Psoas muscle (tissue), 8 donors: ENCODE results near the gene MAPT. TPM values are rescaled to one million over a fixed set of nuclear protein-coding genes. Genes with fewer than 3 reads are reported as not detected.
"Not testable (repeated sequence)": the region's sequence is repeated elsewhere in the genome, so short reads cannot be mapped to it uniquely, and the experiment has no call there.

Experiments used
- ATAC-seq, 4 donors: fragments of 200-7000 bp; cut with Tn5 transposase; one replicate each; pipeline ENCODE4 v1.9.1; 2020; ENCODE audit warnings: moderate library complexity in 3 of 4, mild to moderate bottlenecking in 2 of 4
- DNase-seq, 2 donors: peaks; one replicate each; pipeline ENCODE4 v3.0.0-alpha.2; 2020
- H3K27ac ChIP-seq: fragments of 200-600 bp; one replicate; pipeline ENCODE4 v1.8.0; 2022
- H3K27me3 ChIP-seq, 3 donors: fragments of 200-600 bp in 1 of 3; one replicate each; pipeline versions ENCODE4 v1.6.1 to v1.8.0; 2013 to 2022; ENCODE audit warnings: low read length in 2 of 3, mild to moderate bottlenecking in 2 of 3, moderate library complexity in 1 of 3; ENCODE audit not compliant: insufficient read depth in 3 of 3
- H3K36me3 ChIP-seq, 2 donors: fragments of 200-600 bp in 1 of 2; one replicate each; pipeline versions ENCODE4 v1.6.1 to v1.8.0; 2013 to 2022; ENCODE audit warnings: low read depth in 1 of 2, mild to moderate bottlenecking in 1 of 2, moderate library complexity in 1 of 2; ENCODE audit not compliant: insufficient read depth in 1 of 2
- H3K4me1 ChIP-seq: fragments of 200-600 bp; one replicate; pipeline ENCODE4 v1.8.0; 2022
- H3K4me3 ChIP-seq: fragments of 200-600 bp; one replicate; pipeline ENCODE4 v1.8.0; 2022; ENCODE audit warnings: mild to moderate bottlenecking
- H3K9me3 ChIP-seq: fragments of 200-600 bp; one replicate; pipeline ENCODE4 v1.8.0; 2022
- WGBS, 3 donors: extraction: QIAGEN DNeasy Blood & Tissue Kit; methylation state at CpG; one replicate each; pipeline versions ENCODE4 v1.1.6 to v1.1.7; 2013; 5-methylcytosine and 5-hydroxymethylcytosine counted together
- intact Hi-C, 2 donors: fragments of 100-400 bp; cut with DNase I; formaldehyde crosslinking; loops; one replicate each; pipeline versions ENCODE4 v1.11.0 to v1.14.2; 2022
- polyA plus RNA-seq, 3 donors: library from polyadenylated mRNA; stranded (reverse); fragments of 200-250 nt; gene quantifications; one replicate each; pipeline ENCODE4 v1.2.3, GENCODE V29; 2013
- total RNA-seq, 4 donors: library from RNA; stranded (reverse); fragmentation: NEBNext Ultra II Directional in 2 of 4; extraction: Animal tissue kit (Norgen Biotek cat#: 25700) in 2 of 4; gene quantifications; one replicate each; pipeline versions ENCODE4 v1.2.1 to v1.2.4, GENCODE V29; 2021 to 2023
- TF ChIP-seq, protein P1 (sequence below): fragments of 200-600 bp; IDR thresholded peaks from one replicate; pipeline ENCODE4 v1.8.0; 2022; ENCODE audit warnings: antibody characterized with exemption
- donor health status: healthy with polysubstance abuse.
- donor health status: DM: no; HTN: no; CAD: no; lungs with moderate emphysema.
- donor health status: Bipolar disorder and iron deficiency.
- donor health status: healthy.
- donor health status: DM: yes; HTN: yes; CAD: no.
- donor health status: DM: no; HTN: no; CAD: no.
- donor health status: DM: no; HTN: no; CAD: no.
- donor health status: DM: yes; HTN: yes; CAD: no.

Gene MAPT
- total and polyA plus RNA-seq, 7 donors = 16.0 to 253 (median 104) TPM

DNA sequence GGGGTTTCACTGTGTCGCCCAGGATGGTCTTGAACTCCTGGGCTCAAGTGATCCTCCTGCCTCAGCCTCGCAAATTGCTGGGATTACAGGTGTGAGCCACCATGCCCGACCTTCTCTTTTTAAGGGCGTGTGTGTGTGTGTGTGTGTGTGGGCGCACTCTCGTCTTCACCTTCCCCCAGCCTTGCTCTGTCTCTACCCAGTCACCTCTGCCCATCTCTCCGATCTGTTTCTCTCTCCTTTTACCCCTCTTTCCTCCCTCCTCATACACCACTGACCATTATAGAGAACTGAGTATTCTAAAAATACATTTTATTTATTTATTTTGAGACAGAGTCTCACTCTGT, 108.6 kb downstream of the MAPT start:
- Histone ChIP-seq H3K9me3 (no peaks in the 10 kb centered on the region), H3K4me3 (no peak overlapping the region), H3K4me1 (peaks cover 24% of the 10 kb centered on the region), H3K27me3 (no peaks in the 10 kb centered on the region), H3K27ac (peak overlapping the region; percentile 30), H3K36me3 (peaks cover 0 to 35% of the 10 kb centered on the region in 2 donors)
- intact Hi-C loops = loop anchor here (2.0 to 5.0 kb wide), 3 partner anchors 39 to 212 kb away; no protein-coding TSS in a partner anchor
- TF ChIP-seq, protein P1, sequence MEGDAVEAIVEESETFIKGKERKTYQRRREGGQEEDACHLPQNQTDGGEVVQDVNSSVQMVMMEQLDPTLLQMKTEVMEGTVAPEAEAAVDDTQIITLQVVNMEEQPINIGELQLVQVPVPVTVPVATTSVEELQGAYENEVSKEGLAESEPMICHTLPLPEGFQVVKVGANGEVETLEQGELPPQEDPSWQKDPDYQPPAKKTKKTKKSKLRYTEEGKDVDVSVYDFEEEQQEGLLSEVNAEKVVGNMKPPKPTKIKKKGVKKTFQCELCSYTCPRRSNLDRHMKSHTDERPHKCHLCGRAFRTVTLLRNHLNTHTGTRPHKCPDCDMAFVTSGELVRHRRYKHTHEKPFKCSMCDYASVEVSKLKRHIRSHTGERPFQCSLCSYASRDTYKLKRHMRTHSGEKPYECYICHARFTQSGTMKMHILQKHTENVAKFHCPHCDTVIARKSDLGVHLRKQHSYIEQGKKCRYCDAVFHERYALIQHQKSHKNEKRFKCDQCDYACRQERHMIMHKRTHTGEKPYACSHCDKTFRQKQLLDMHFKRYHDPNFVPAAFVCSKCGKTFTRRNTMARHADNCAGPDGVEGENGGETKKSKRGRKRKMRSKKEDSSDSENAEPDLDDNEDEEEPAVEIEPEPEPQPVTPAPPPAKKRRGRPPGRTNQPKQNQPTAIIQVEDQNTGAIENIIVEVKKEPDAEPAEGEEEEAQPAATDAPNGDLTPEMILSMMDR = no peak
- peak; percentile 6 to 45 (median 28) for ATAC-seq
- no peak for DNase-seq
- WGBS, 3 donors = 54 to 72% (median 66%) methylated on average over 7 of the region's 7 CpGs

DNA sequence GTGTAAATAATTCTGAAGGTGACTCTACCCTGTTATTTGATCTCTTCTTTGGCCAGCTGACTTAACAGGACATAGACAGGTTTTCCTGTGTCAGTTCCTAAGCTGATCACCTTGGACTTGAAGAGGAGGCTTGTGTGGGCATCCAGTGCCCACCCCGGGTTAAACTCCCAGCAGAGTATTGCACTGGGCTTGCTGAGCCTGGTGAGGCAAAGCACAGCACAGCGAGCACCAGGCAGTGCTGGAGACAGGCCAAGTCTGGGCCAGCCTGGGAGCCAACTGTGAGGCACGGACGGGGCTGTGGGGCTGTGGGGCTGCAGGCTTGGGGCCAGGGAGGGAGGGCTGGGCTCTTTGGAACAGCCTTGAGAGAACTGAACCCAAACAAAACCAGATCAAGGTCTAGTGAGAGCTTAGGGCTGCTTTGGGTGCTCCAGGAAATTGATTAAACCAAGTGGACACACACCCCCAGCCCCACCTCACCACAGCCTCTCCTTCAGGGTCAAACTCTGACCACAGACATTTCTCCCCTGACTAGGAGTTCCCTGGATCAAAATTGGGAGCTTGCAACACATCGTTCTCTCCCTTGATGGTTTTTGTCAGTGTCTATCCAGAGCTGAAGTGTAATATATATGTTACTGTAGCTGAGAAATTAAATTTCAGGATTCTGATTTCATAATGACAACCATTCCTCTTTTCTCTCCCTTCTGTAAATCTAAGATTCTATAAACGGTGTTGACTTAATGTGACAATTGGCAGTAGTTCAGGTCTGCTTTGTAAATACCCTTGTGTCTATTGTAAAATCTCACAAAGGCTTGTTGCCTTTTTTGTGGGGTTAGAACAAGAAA, 109.8 kb downstream of the MAPT start:
- 23 to 45% (median 24%) methylated on average over 6 of the region's 6 CpGs for WGBS, 3 donors
- peak; percentile 22 to 40 (median 38) for ATAC-seq

DNA sequence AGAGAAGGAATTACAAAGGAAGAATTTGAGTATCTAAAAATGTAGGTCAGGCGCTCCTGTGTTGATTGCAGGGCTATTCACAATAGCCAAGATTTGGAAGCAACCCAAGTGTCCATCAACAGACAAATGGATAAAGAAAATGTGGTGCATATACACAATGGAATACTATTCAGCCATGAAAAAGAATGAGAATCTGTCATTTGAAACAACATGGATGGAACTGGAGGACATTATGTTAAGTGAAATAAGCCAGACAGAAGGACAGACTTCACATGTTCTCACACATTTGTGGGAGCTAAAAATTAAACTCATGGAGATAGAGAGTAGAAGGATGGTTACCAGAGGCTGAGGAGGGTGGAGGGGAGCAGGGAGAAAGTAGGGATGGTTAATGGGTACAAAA, 111.7 kb downstream of the MAPT start:
- H3K27me3 ChIP-seq, H3K4me3 ChIP-seq, H3K9me3 ChIP-seq, DNase-seq, H3K27ac ChIP-seq, ATAC-seq, intact Hi-C loops: not testable (repeated sequence)
- WGBS, 3 donors = 94 to 99% (median 97%) methylated on average over 1 of the region's 1 CpG
- H3K36me3 ChIP-seq = peaks cover 0 to 29% of the 10 kb centered on the region in 2 donors
- peaks cover 27% of the 10 kb centered on the region for H3K4me1 ChIP-seq

More for the DNA sequence above, 109.8 kb downstream of the MAPT start:
- H3K4me1 ChIP-seq = peaks cover 27% of the 10 kb centered on the region
- intact Hi-C loops = loop anchor here (2.0 to 5.0 kb wide), 3 partner anchors 38 to 211 kb away; no protein-coding TSS in a partner anchor
- TF ChIP-seq, protein P1 = no peak
- H3K9me3 ChIP-seq = no peaks in the 10 kb centered on the region
- no peak overlapping the region for H3K27ac ChIP-seq
- H3K36me3 ChIP-seq = peaks cover 0 to 24% of the 10 kb centered on the region in 2 donors
- DNase-seq = peak; percentile 46 to 67
- H3K27me3 ChIP-seq = no peaks in the 10 kb centered on the region
- H3K4me3 ChIP-seq = no peak overlapping the region

DNA sequence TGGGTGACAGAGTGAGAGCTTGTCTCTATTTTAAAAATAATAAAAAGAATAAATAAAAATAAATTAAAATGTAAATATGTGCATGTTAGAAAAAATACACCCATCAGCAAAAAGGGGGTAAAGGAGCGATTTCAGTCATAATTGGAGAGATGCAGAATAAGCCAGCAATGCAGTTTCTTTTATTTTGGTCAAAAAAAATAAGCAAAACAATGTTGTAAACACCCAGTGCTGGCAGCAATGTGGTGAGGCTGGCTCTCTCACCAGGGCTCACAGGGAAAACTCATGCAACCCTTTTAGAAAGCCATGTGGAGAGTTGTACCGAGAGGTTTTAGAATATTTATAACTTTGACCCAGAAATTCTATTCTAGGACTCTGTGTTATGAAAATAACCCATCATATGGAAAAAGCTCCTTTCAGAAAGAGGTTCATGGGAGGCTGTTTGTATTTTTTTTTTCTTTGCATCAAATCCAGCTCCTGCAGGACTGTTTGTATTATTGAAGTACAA, 113.2 kb downstream of the MAPT start:
- no peak for DNase-seq
- H3K4me1 ChIP-seq = peaks cover 27% of the 10 kb centered on the region
- 39 to 55% (median 44%) methylated on average over 2 of the region's 2 CpGs for WGBS, 3 donors
- H3K27ac ChIP-seq = no peak overlapping the region
- no peak overlapping the region for H3K4me3 ChIP-seq
- H3K9me3 ChIP-seq = no peaks in the 10 kb centered on the region
- H3K36me3 ChIP-seq = peaks cover 0 to 36% of the 10 kb centered on the region in 2 donors
- TF ChIP-seq, protein P1 = no peak
- H3K27me3 ChIP-seq = no peaks in the 10 kb centered on the region
- intact Hi-C loops = no loop called here
- peak in 2 of 4 donors; percentile 40 to 50 for ATAC-seq

DNA sequence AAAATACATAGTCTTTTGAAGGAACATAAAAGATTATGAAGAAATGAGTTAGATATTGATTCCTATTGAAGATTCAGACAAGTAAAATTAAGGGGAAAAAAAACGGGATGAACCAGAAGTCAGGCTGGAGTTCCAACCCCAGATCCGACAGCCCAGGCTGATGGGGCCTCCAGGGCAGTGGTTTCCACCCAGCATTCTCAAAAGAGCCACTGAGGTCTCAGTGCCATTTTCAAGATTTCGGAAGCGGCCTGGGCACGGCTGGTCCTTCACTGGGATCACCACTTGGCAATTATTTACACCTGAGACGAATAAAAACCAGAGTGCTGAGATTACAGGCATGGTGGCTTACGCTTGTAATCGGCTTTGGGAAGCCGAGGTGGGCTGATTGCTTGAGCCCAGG, 114.2 kb downstream of the MAPT start:
- no peak overlapping the region for H3K4me3 ChIP-seq
- intact Hi-C loops = no loop called here
- 88 to 97% (median 92%) methylated on average over 9 of the region's 9 CpGs for WGBS, 3 donors
- TF ChIP-seq, protein P1 = no peak
- no peak for DNase-seq
- H3K36me3 ChIP-seq = peaks cover 0 to 39% of the 10 kb centered on the region in 2 donors
- no peak overlapping the region for H3K27ac ChIP-seq
- no peaks in the 10 kb centered on the region for H3K27me3 ChIP-seq
- H3K4me1 ChIP-seq = peaks cover 21% of the 10 kb centered on the region
- no peak for ATAC-seq
- H3K9me3 ChIP-seq = no peaks in the 10 kb centered on the region
